NCI-H187 treated with DMSO at 0.1 percent for 48 hours (cell line): ENCODE results near the gene DENND10.
"Not testable (repeated sequence)": the region's sequence is repeated elsewhere in the genome, so short reads cannot be mapped to it uniquely, and the experiment has no call there.

ENCODE experiments used
- DNase-seq: peaks from one replicate; lab custom pipeline; 2025; lab: John Stamatoyannopoulos, UW

Gene DENND10

GRCh38 chr10:119103903-119104653 is at the start of gene DENND10:
Gene DENND10 (plus strand): TSS chr10:119104113. CDS start chr10:119104143, 30 bp downstream.
- no peak for DNase-seq

- DNase-seq, result no peak
Observed at GRCh38 chr10:119055472-119055871, 48.4 kb upstream of the DENND10 start.

GRCh38 chr10:119058010-119058409 is 45.9 kb upstream of the DENND10 start:
- DNase-seq, result no peak

GRCh38 chr10:119059557-119059956 is 44.4 kb upstream of the DENND10 start:
- DNase-seq, result no peak

GRCh38 chr10:119060107-119060506 is 43.8 kb upstream of the DENND10 start:
- DNase-seq, result no peak

GRCh38 chr10:119061352-119061751 is 42.6 kb upstream of the DENND10 start:
- no peak for DNase-seq

- DNase-seq, result no peak
Observed at GRCh38 chr10:119061926-119062325, 42.0 kb upstream of the DENND10 start.

GRCh38 chr10:119070395-119071165 is 33.3 kb upstream of the DENND10 start:
- no peak for DNase-seq

GRCh38 chr10:119073584-119073983 is 30.3 kb upstream of the DENND10 start:
- DNase-seq, result no peak

- DNase-seq, result no peak
Observed at GRCh38 chr10:119078422-119079179, 25.3 kb upstream of the DENND10 start.

GRCh38 chr10:119079599-119080520 is 24.1 kb upstream of the DENND10 start:
- DNase-seq, result no peak

- no peak for DNase-seq
Observed at GRCh38 chr10:119080521-119081259, 23.2 kb upstream of the DENND10 start, which contains the start of gene EIF3A. Gene EIF3A (minus strand): TSS chr10:119080817. CDS start chr10:119080676, 141 bp downstream.

GRCh38 chr10:119084896-119085295 is 19.0 kb upstream of the DENND10 start:
- no peak for DNase-seq

- DNase-seq, result no peak
Observed at GRCh38 chr10:119087271-119087882, 16.5 kb upstream of the DENND10 start.

GRCh38 chr10:119090026-119090795 is 13.7 kb upstream of the DENND10 start:
- no peak for DNase-seq

GRCh38 chr10:119090968-119091367 is 12.9 kb upstream of the DENND10 start:
- DNase-seq, result no peak

- no peak for DNase-seq
Observed at GRCh38 chr10:119095640-119096039, 8.3 kb upstream of the DENND10 start.

GRCh38 chr10:119096641-119097415 is 7.1 kb upstream of the DENND10 start:
- DNase-seq, result not testable (repeated sequence)

- DNase-seq, result no peak
Observed at GRCh38 chr10:119098576-119098975, 5.3 kb upstream of the DENND10 start.
